ENCODE results near the gene ABHD18. TPM values are rescaled to one million over a fixed set of nuclear protein-coding genes. Genes with fewer than 3 reads are reported as not detected.
"Not testable (repeated sequence)": the region's sequence is repeated elsewhere in the genome, so short reads cannot be mapped to it uniquely, and the experiment has no call there.

ABHD18 gene
- total RNA-seq, 3 donors from 2014 or later (not counting 1 experiment from before 2014, with no cell fraction given): 16.0 to 21.9 (median 17.6) TPM

DNA sequence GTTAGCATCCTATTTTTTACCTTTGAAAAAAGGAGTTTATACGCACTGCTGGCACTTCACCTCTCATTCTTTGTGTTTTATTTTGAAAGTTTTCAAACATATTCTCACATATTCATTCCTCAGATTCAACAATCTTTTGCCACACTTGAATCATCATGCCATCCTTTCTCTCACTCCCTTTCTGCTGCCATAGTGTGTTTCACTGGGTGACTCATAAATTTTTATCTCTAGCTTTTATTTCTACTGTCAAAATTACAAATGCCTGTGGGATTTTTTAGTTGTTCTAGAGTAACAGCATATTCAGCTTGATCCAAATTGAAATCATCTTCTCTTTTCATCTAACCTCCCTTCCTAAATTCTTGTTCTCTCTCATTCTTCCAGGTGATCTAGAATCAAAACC is 28.2 kb upstream of the ABHD18 start:
- Histone ChIP-seq H3K27me3 (ENCODE audit: control insufficient read depth, insufficient read depth, low read length) (no peaks in the 10 kb centered on the region), H3K9me3 (ENCODE audit: control insufficient read depth, insufficient read depth, low read length) (no peaks in the 10 kb centered on the region), H3K36me3 (ENCODE audit: control insufficient read depth, insufficient read depth, low read length) (peaks cover 13% of the 10 kb centered on the region), H3K4me1 (ENCODE audit: control insufficient read depth, insufficient read depth, low read length) (no peaks in the 10 kb centered on the region), H3K27ac (ENCODE audit: low read length) (no peak overlapping the region), H3K4me3 (ENCODE audit: low read length) (no peak overlapping the region)
- DNase-seq: no peak
- ATAC-seq: no peak
- Mint-ChIP-seq H3K27ac (no peak overlapping the region), H3K27me3 (ENCODE audit: low read depth in 2 of 2) (no peaks in the 10 kb centered on the region), H3K9me3 (no peaks in the 10 kb centered on the region), H3K4me1 (no peaks in the 10 kb centered on the region), H3K36me3 (no peaks in the 10 kb centered on the region), H3K4me3 (no peak overlapping the region)
- TF ChIP-seq, protein P1, sequence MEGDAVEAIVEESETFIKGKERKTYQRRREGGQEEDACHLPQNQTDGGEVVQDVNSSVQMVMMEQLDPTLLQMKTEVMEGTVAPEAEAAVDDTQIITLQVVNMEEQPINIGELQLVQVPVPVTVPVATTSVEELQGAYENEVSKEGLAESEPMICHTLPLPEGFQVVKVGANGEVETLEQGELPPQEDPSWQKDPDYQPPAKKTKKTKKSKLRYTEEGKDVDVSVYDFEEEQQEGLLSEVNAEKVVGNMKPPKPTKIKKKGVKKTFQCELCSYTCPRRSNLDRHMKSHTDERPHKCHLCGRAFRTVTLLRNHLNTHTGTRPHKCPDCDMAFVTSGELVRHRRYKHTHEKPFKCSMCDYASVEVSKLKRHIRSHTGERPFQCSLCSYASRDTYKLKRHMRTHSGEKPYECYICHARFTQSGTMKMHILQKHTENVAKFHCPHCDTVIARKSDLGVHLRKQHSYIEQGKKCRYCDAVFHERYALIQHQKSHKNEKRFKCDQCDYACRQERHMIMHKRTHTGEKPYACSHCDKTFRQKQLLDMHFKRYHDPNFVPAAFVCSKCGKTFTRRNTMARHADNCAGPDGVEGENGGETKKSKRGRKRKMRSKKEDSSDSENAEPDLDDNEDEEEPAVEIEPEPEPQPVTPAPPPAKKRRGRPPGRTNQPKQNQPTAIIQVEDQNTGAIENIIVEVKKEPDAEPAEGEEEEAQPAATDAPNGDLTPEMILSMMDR (IDR thresholded peaks at IDR 0.05): no peak
- intact Hi-C loops (cut with micrococcal nuclease): no loop called here
- WGBS (ENCODE audit: insufficient coverage): 100% methylated on average over 1 of the region's 1 CpG

DNA sequence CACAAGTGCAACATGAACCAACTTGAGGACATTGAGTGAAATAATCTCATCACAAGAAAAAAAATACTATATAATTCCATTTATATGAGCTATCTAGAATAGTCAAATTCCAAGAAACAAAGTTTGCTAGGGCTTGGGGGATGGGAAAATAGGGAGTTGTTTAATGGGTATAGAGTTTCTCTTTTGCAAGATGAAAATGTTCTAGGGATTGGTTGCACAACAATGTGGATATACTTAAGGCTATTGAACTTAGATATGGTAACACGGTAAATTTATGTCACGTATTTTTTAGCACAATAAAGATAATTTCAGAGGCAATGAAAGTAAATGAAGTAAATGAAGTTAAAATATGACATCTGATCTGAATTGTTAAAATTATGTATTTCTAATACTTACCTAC is 8.1 kb upstream of the ABHD18 start:
- peaks cover 5% of the 10 kb centered on the region for H3K36me3 ChIP-seq (ENCODE audit: control insufficient read depth, insufficient read depth, low read length)
- H3K4me3 Mint-ChIP-seq: no peak overlapping the region
- ATAC-seq (no peak), DNase-seq (no peak)
- H3K27ac ChIP-seq (ENCODE audit: low read length): no peak overlapping the region
- H3K27ac Mint-ChIP-seq: no peak overlapping the region
- no peaks in the 10 kb centered on the region for H3K9me3 Mint-ChIP-seq
- no peak overlapping the region for H3K4me3 ChIP-seq (ENCODE audit: low read length)
- no peaks in the 10 kb centered on the region for H3K27me3 Mint-ChIP-seq (ENCODE audit: low read depth in 2 of 2)
- TF ChIP-seq, protein P1 (IDR thresholded peaks at IDR 0.05): no peak
- 100% methylated on average over 2 of the region's 2 CpGs for WGBS (ENCODE audit: insufficient coverage)
- no peaks in the 10 kb centered on the region for H3K36me3 Mint-ChIP-seq
- H3K4me1 ChIP-seq (ENCODE audit: control insufficient read depth, insufficient read depth, low read length): no peaks in the 10 kb centered on the region
- H3K27me3 ChIP-seq (ENCODE audit: control insufficient read depth, insufficient read depth, low read length): no peaks in the 10 kb centered on the region
- no peaks in the 10 kb centered on the region for H3K9me3 ChIP-seq (ENCODE audit: control insufficient read depth, insufficient read depth, low read length)
- intact Hi-C loops (cut with micrococcal nuclease): no loop called here
- peaks cover 7 to 11% of the 10 kb centered on the region in 2 donors for H3K4me1 Mint-ChIP-seq

DNA sequence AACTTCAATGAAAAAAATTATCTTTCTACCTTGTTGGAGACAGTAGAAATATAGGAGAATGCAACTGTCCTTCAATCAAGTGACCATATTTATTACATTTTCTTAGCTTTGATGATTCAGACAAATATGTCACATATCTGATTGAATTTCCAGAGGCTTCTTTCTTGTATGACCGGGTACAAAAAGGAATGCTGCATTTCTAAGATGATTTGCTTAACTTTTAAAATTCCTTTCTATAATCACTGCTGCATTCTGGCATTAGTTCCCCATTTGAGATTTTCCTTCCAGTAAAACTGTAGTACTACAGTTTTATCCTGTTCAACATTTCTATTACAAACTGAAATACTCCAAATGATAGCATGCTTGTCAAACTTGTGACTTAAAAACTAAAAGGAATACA is 5.4 kb upstream of the ABHD18 start:
- ATAC-seq (no peak), DNase-seq (no peak)
- H3K27ac ChIP-seq (ENCODE audit: low read length): no peak overlapping the region
- TF ChIP-seq, protein P1 (IDR thresholded peaks at IDR 0.05): no peak
- peaks cover 19% of the 10 kb centered on the region in 2 donors for H3K4me1 Mint-ChIP-seq
- no peak overlapping the region for H3K27ac Mint-ChIP-seq
- no peaks in the 10 kb centered on the region for H3K9me3 ChIP-seq (ENCODE audit: control insufficient read depth, insufficient read depth, low read length)
- 100% methylated on average over 1 of the region's 1 CpG for WGBS (ENCODE audit: insufficient coverage)
- H3K9me3 Mint-ChIP-seq: no peaks in the 10 kb centered on the region
- no peaks in the 10 kb centered on the region for H3K27me3 Mint-ChIP-seq (ENCODE audit: low read depth in 2 of 2)
- peaks cover 9% of the 10 kb centered on the region for H3K4me1 ChIP-seq (ENCODE audit: control insufficient read depth, insufficient read depth, low read length)
- H3K4me3 ChIP-seq (ENCODE audit: low read length): no peak overlapping the region
- H3K36me3 Mint-ChIP-seq: no peaks in the 10 kb centered on the region
- intact Hi-C loops (cut with micrococcal nuclease): no loop called here
- no peak overlapping the region for H3K4me3 Mint-ChIP-seq
- H3K36me3 ChIP-seq (ENCODE audit: control insufficient read depth, insufficient read depth, low read length): no peaks in the 10 kb centered on the region
- H3K27me3 ChIP-seq (ENCODE audit: control insufficient read depth, insufficient read depth, low read length): no peaks in the 10 kb centered on the region

DNA sequence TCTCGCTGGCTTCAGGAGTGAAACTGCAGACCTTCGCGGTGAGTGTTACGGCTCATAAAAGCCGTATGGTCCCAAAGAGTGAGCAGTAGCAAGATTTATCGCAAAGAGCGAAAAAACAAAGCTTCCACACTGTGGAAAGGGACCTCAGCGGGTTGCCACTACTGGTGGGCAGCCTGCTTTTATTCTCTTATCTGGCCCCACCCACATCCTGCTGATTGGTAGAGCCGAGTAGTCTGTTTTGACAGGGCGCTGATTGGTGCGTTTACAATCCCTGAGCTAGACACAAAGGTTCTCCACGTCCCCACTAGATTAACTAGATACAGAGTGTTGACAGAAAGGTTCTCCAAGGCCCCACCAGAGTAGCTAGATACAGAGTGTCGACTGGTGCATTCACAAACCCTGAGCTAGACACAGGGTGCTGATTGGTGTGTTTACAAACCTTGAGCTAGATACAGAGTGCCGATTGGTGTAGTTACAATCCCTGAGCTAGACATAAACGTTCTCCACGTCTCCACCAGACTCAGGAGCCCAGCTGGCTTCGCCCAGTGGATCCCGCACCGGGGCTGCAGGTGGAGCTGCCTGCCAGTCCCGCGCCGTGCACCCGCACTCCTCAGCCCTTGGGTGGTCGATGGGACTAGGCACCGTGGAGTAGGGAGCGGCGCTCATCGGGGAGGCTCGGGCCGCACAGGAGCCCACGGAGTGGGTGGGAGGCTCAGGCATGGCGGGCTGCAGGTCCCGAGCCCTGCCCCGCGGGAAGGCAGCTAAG is 1.4 kb upstream of the ABHD18 start:
- peak overlapping the region; percentile 60 to 81 for H3K27ac Mint-ChIP-seq
- peaks cover 16% of the 10 kb centered on the region for H3K4me1 ChIP-seq (ENCODE audit: control insufficient read depth, insufficient read depth, low read length)
- WGBS (ENCODE audit: insufficient coverage): 45% methylated on average over 29 of the region's 35 CpGs
- not testable (repeated sequence) for H3K27me3 Mint-ChIP-seq (ENCODE audit: low read depth in 2 of 2); H3K36me3 Mint-ChIP-seq; H3K36me3 ChIP-seq (ENCODE audit: control insufficient read depth, insufficient read depth, low read length); H3K9me3 Mint-ChIP-seq; ATAC-seq; H3K4me3 ChIP-seq (ENCODE audit: low read length); H3K27me3 ChIP-seq (ENCODE audit: control insufficient read depth, insufficient read depth, low read length); H3K9me3 ChIP-seq (ENCODE audit: control insufficient read depth, insufficient read depth, low read length); H3K27ac ChIP-seq (ENCODE audit: low read length)
- peak; percentile 19 to 21 for DNase-seq
- H3K4me3 Mint-ChIP-seq: peak overlapping the region; percentile 79
- intact Hi-C loops (cut with micrococcal nuclease): loop anchor here (2.0 kb wide), 1 partner anchor 83 kb away; the partner anchor contains the start of gene PLK4
- peaks cover 30 to 32% of the 10 kb centered on the region in 2 donors for H3K4me1 Mint-ChIP-seq

DNA sequence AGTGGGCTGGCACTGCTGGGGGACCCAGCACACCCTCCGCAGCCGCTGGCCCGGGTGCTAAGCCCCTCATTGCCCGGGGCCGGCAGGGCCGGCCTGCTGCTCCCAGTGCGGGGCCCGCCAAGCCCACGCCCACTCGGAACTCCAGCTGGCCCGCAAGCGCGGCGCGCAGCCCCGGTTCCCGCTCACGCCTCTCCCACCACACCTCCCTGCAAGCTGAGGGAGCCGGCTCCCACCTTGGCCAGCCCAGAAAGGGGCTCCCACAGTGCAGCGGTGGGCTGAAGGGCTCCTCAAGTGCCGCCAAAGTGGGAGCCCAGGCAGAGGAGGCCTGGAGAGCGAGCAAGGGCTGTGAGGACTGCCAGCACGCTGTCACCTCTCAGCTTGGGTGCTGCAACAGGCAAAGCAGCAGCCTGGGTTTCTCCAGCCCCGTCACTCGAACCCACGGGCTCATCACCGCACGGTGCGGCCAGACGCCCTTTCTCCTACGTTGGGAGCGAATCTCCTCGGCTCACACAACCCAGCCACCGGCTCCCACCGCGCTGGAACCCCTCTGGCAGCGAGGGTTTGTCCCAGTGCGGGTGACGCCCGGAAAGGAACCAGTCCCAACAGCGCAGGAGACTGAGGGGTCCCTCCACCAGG is 662 bp upstream of the ABHD18 start:
- intact Hi-C loops (cut with micrococcal nuclease): loop anchor here (1.0 to 5.0 kb wide), 3 partner anchors 84 to 1128 kb away; partner anchors contain the start of genes LARP1B, PLK4 and SCLT1
- not testable (repeated sequence) for H3K36me3 Mint-ChIP-seq; H3K27me3 ChIP-seq (ENCODE audit: control insufficient read depth, insufficient read depth, low read length); DNase-seq; H3K36me3 ChIP-seq (ENCODE audit: control insufficient read depth, insufficient read depth, low read length); H3K9me3 Mint-ChIP-seq; H3K9me3 ChIP-seq (ENCODE audit: control insufficient read depth, insufficient read depth, low read length); H3K27me3 Mint-ChIP-seq (ENCODE audit: low read depth in 2 of 2)
- Mint-ChIP-seq H3K27ac (peak overlapping the region; percentile 95 to 98), H3K4me3 (peak overlapping the region; percentile 97), H3K4me1 (peaks cover 30 to 32% of the 10 kb centered on the region in 2 donors)
- Histone ChIP-seq H3K27ac (ENCODE audit: low read length) (peak overlapping the region; percentile 87), H3K4me3 (ENCODE audit: low read length) (peak overlapping the region; percentile 85), H3K4me1 (ENCODE audit: control insufficient read depth, insufficient read depth, low read length) (peaks cover 16% of the 10 kb centered on the region)
- ATAC-seq: peak; percentile 12 to 27 (median 19)
- WGBS (ENCODE audit: insufficient coverage): under 1% methylated on average over 41 of the region's 41 CpGs
